H1 (cell line): ENCODE data around the gene TEAD1. TPM values are rescaled to one million over a fixed set of nuclear protein-coding genes. Genes with fewer than 3 reads are reported as not detected.

Source experiments
- ASH2L ChIP-seq: fragments of 200-600, 300-600 bp; sonication (generic); IDR thresholded peaks from one replicate; pipeline ENCODE4 v1.7.1; 2017; ENCODE audit warnings: low read length
- CEBPB ChIP-seq: IDR thresholded peaks from 2 replicates; pipeline ENCODE4 v1.6.1; 2012; ENCODE audit warnings: low read depth, low read length
- CHD1 ChIP-seq: IDR thresholded peaks from 2 replicates; pipeline ENCODE4 v1.6.1; 2012; ENCODE audit warnings: low read depth, low read length, improper control_type of control experiment
- CHD2 ChIP-seq: IDR thresholded peaks from 2 replicates; pipeline ENCODE4 v1.6.1; 2012; ENCODE audit warnings: low read length, improper control_type of control experiment
- CREB1 ChIP-seq: IDR thresholded peaks from 2 replicates; pipeline ENCODE4 v1.6.1; 2012; ENCODE audit warnings: inconsistent platforms
- FOSL1 ChIP-seq: IDR thresholded peaks from 2 replicates; pipeline ENCODE4 v1.6.1; 2011; ENCODE audit warnings: mild to moderate bottlenecking, low read depth, low read length, moderate library complexity; ENCODE audit not compliant: insufficient read depth
- HDAC6 ChIP-seq: IDR thresholded peaks from one replicate; pipeline ENCODE4 v1.7.1; 2012; ENCODE audit warnings: low read depth, mild to moderate bottlenecking, inconsistent platforms, low read length, moderate library complexity
- KDM4A ChIP-seq: IDR thresholded peaks from one replicate; pipeline ENCODE4 v1.7.1; 2012; ENCODE audit warnings: low read depth, mild to moderate bottlenecking, moderate library complexity, low read length, inconsistent platforms; ENCODE audit not compliant: severe bottlenecking
- KDM5A ChIP-seq: fragments of 200-600 bp; IDR thresholded peaks from 2 replicates; pipeline ENCODE4 v1.7.1; 2012; ENCODE audit warnings: mild to moderate bottlenecking, low read length, inconsistent platforms, mixed read lengths
- RAD21 ChIP-seq, 2 experiments: IDR thresholded peaks in 1 of 2; conservative IDR thresholded peaks in 1 of 2; 2 replicates each; pipeline ENCODE4 v1.6.1; 2011; ENCODE audit warnings: low read depth in 2 of 2, low read length in 2 of 2, improper control_type of control experiment in 1 of 2, inconsistent platforms in 1 of 2, mild to moderate bottlenecking in 1 of 2, moderate library complexity in 1 of 2
- RXRA ChIP-seq: IDR thresholded peaks from 2 replicates; pipeline ENCODE4 v1.6.1; 2011; ENCODE audit warnings: low read depth, mild to moderate bottlenecking, low read length, moderate library complexity; ENCODE audit not compliant: insufficient read depth
- SAP30 ChIP-seq: fragments of 300-600 bp; sonication (generic); IDR thresholded peaks from 2 replicates; pipeline ENCODE4 v1.7.1; 2012; ENCODE audit warnings: low read length, moderate library complexity, mild to moderate bottlenecking, inconsistent platforms; ENCODE audit not compliant: insufficient read depth, insufficient replicate concordance
- SIN3A ChIP-seq, 2 experiments: IDR thresholded peaks in 1 of 2; conservative IDR thresholded peaks in 1 of 2; 2 replicates each; pipeline ENCODE4 v1.6.1; 2011 to 2012; ENCODE audit warnings: low read length in 2 of 2, improper control_type of control experiment in 1 of 2, low read depth in 1 of 2, mild to moderate bottlenecking in 1 of 2
- SIRT6 ChIP-seq: IDR thresholded peaks from one replicate; pipeline ENCODE4 v1.7.1; 2012; ENCODE audit warnings: low read length, inconsistent platforms
- SIX5 ChIP-seq: IDR thresholded peaks from 2 replicates; pipeline ENCODE4 v1.6.1; 2011; ENCODE audit warnings: mild to moderate bottlenecking, low read depth, low read length
- TAF1 ChIP-seq: IDR thresholded peaks from 2 replicates; pipeline ENCODE4 v1.6.1; 2011; ENCODE audit warnings: mild to moderate bottlenecking, low read depth, low read length
- TBP ChIP-seq: IDR thresholded peaks from 2 replicates; pipeline ENCODE4 v1.6.1; 2011; ENCODE audit warnings: low read depth, low read length, improper control_type of control experiment
- TCF12 ChIP-seq: IDR thresholded peaks from 2 replicates; pipeline ENCODE4 v1.6.1; 2011; ENCODE audit warnings: low read depth, mild to moderate bottlenecking, low read length
- polyA plus RNA-seq, 7 experiments: library from polyadenylated mRNA; depleted of rRNA in 3 of 7; stranded (reverse) in 5 of 7; unstranded in 2 of 7; fragments of >200 nt in 5 of 7; fragments of 200-250 nt in 2 of 7; gene quantifications; 1 replicate in 5 of 7; 2 replicates in 1 of 7; 4 replicates in 1 of 7; pipeline versions ENCODE4 v1.2.1 to v1.2.3, GENCODE V29; 2011 to 2013; ENCODE audit warnings: missing spikeins in 2 of 7, mixed read lengths in 2 of 7
- total RNA-seq: library from RNA; stranded (reverse); fragmentation: NEBNext Ultra II Directional; extraction: Animal tissue kit (Norgen Biotek cat#: 25700); gene quantifications from 2 replicates; pipeline ENCODE4 v1.2.1, GENCODE V29; 2021
- TF ChIP-seq, protein P1 (sequence below), 3 experiments: IDR thresholded peaks; 1 replicate in 2 of 3; 2 replicates in 1 of 3; pipeline versions ENCODE4 v1.5.1 to v1.6.1; 2011; ENCODE audit warnings: low read length in 3 of 3, mild to moderate bottlenecking in 3 of 3, inconsistent platforms in 2 of 3, low read depth in 1 of 3, moderate library complexity in 1 of 3; ENCODE audit not compliant: insufficient read depth in 1 of 3; ENCODE audit errors: control extremely low read depth in 1 of 3
- TF ChIP-seq, protein P2 (sequence below): IDR thresholded peaks from 2 replicates; pipeline ENCODE4 v1.6.1; 2012; ENCODE audit warnings: inconsistent platforms
- TF ChIP-seq, protein P3 (sequence below): IDR thresholded peaks from 2 replicates; pipeline ENCODE4 v1.6.1; 2011; ENCODE audit warnings: low read length, improper control_type of control experiment

Gene TEAD1
- total and polyA plus RNA-seq, 2 of the 8 experiments (the other 6 are each of a cell fraction or from before 2014, with no cell fraction given) = 15.6 to 67.4 TPM

DNA sequence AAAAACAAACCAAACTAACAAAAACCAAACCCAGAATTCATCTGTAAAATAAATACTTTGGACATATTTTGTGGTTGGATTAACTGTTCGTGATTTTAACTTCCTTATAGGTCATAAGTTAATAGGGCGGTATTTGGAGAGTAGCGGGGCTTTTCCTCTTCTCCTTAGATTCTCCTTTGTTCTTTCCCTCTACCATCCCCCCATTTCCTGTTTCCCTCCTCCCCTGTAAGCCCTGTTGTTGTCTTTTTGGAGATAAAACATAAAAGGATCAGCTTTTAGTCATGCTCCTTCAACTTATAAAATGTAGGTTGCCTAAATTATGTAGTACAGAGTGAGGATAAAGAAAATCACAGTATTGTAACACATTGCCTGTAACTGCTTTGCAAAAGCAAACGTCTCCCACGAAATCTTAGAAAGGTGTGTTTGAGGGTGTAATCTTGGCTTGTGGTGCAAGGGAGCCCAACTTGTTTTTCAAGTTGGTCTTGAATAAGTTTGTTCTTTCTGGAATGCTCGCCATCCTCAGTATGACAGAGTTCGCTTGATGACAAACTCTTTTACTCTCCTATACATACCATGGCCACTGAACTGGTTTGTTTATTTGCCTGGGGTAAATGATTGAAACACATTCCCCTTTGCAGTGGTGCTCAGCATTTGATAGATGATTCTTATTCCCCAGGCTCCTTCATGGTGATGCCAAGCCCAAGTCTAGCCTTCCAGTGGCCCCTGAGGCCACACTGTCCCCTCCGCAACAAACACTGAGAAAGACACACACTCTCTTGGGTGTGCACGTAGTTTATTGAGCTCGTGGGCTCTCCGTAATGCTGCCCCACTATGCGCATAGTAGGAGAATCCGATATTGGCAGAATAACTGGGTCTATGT, 49.4 kb downstream of the TEAD1 start (continued):
- TF ChIP-seq, protein P1, sequence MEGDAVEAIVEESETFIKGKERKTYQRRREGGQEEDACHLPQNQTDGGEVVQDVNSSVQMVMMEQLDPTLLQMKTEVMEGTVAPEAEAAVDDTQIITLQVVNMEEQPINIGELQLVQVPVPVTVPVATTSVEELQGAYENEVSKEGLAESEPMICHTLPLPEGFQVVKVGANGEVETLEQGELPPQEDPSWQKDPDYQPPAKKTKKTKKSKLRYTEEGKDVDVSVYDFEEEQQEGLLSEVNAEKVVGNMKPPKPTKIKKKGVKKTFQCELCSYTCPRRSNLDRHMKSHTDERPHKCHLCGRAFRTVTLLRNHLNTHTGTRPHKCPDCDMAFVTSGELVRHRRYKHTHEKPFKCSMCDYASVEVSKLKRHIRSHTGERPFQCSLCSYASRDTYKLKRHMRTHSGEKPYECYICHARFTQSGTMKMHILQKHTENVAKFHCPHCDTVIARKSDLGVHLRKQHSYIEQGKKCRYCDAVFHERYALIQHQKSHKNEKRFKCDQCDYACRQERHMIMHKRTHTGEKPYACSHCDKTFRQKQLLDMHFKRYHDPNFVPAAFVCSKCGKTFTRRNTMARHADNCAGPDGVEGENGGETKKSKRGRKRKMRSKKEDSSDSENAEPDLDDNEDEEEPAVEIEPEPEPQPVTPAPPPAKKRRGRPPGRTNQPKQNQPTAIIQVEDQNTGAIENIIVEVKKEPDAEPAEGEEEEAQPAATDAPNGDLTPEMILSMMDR (IDR thresholded peaks at IDR 0.05; ENCODE audit: control extremely low read depth in 1 of 3, insufficient read depth in 1 of 3, low read depth in 1 of 3, low read length in 3 of 3) = no peak
- peak; percentile 100 for TF ChIP-seq ASH2L
- no peak for TF ChIP-seq KDM5A
- TF ChIP-seq RAD21 (IDR thresholded peaks at IDR 0.05 in 1 of 2, conservative IDR thresholded peaks at IDR 0.05 in 1 of 2; ENCODE audit: low read depth in 2 of 2, low read length in 2 of 2) = no peak
- TF ChIP-seq, protein P2, sequence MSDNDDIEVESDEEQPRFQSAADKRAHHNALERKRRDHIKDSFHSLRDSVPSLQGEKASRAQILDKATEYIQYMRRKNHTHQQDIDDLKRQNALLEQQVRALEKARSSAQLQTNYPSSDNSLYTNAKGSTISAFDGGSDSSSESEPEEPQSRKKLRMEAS = no peak
- no peak for TF ChIP-seq HDAC6
- TF ChIP-seq TBP = no peak
- no peak for TF ChIP-seq CEBPB
- TF ChIP-seq CREB1 = 0 out of 2 replicates have a peak, but pooled peaks have one; percentile 11
- TF ChIP-seq TAF1 = no peak
- TF ChIP-seq SIRT6 = no peak
- no peak for TF ChIP-seq SAP30
- no peak for TF ChIP-seq CHD1
- TF ChIP-seq SIN3A (conservative IDR thresholded peaks at IDR 0.05 in 1 of 2, IDR thresholded peaks at IDR 0.05 in 1 of 2; ENCODE audit: low read depth in 1 of 2, low read length in 2 of 2) = no peak
- no peak for TF ChIP-seq TCF12
- TF ChIP-seq CHD2 = no peak
- no peak for TF ChIP-seq SIX5
- TF ChIP-seq KDM4A = no peak
- no peak for TF ChIP-seq FOSL1
- no peak for TF ChIP-seq RXRA
- TF ChIP-seq, protein P3, sequence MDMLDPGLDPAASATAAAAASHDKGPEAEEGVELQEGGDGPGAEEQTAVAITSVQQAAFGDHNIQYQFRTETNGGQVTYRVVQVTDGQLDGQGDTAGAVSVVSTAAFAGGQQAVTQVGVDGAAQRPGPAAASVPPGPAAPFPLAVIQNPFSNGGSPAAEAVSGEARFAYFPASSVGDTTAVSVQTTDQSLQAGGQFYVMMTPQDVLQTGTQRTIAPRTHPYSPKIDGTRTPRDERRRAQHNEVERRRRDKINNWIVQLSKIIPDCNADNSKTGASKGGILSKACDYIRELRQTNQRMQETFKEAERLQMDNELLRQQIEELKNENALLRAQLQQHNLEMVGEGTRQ = no peak
